HG03342 (cell line): ENCODE results near the gene MORC1.
A peak's percentile ranks its signal among the peaks of the same experiment; 100 is the strongest.

Experiments
- ATAC-seq: cut with Tn5 transposase; IDR thresholded peaks from one replicate; pipeline ENCODE4 v1.9.1; 2021; ENCODE audit warnings: mild to moderate bottlenecking, moderate library complexity; ENCODE audit not compliant: unreplicated experiment

The MORC1 gene

GRCh38 chr3:109035082-109035481 is 82.9 kb downstream of the MORC1 start:
- ATAC-seq = no peak

GRCh38 chr3:109033000-109033660 is 84.8 kb downstream of the MORC1 start:
- no peak for ATAC-seq

- ATAC-seq = no peak
Observed at GRCh38 chr3:109028753-109029152, 89.2 kb downstream of the MORC1 start.

GRCh38 chr3:109026821-109027220 is 91.1 kb downstream of the MORC1 start:
- no peak for ATAC-seq

- no peak for ATAC-seq
Observed at GRCh38 chr3:109025896-109026295, 92.0 kb downstream of the MORC1 start.

GRCh38 chr3:109023656-109024254 is 94.2 kb downstream of the MORC1 start:
- ATAC-seq = peak; percentile 86

- ATAC-seq = no peak
Observed at GRCh38 chr3:109023167-109023566, 94.8 kb downstream of the MORC1 start.

GRCh38 chr3:109021556-109021955 is 96.4 kb downstream of the MORC1 start:
- no peak for ATAC-seq

- no peak for ATAC-seq
Observed at GRCh38 chr3:109018828-109019227, 99.1 kb downstream of the MORC1 start.

GRCh38 chr3:109005443-109005842 is 112.5 kb downstream of the MORC1 start:
- no peak for ATAC-seq

- no peak for ATAC-seq
Observed at GRCh38 chr3:108998436-108998835, 119.5 kb downstream of the MORC1 start.

GRCh38 chr3:108985844-108986243 is 132.1 kb downstream of the MORC1 start:
- ATAC-seq = no peak

GRCh38 chr3:108983051-108983450 is 134.9 kb downstream of the MORC1 start:
- ATAC-seq = no peak

- no peak for ATAC-seq
Observed at GRCh38 chr3:108976058-108976457, 141.9 kb downstream of the MORC1 start.

- no peak for ATAC-seq
Observed at GRCh38 chr3:108973019-108973418, 144.9 kb downstream of the MORC1 start.

- ATAC-seq = no peak
Observed at GRCh38 chr3:108972482-108972881, 145.5 kb downstream of the MORC1 start.

GRCh38 chr3:108970561-108970960 is 147.4 kb downstream of the MORC1 start:
- ATAC-seq = no peak

GRCh38 chr3:108966773-108967172 is 151.2 kb downstream of the MORC1 start:
- no peak for ATAC-seq

- ATAC-seq = no peak
Observed at GRCh38 chr3:108959017-108959416, 158.9 kb downstream of the MORC1 start.

- ATAC-seq = no peak
Observed at GRCh38 chr3:108953700-108954099, 164.2 kb downstream of the MORC1 start, which contains the start of gene GUCA1C. TSS of gene GUCA1C (minus strand) at chr3:108953879. CDS start at chr3:108953762, 117 bp downstream.

GRCh38 chr3:108953210-108953609 is 164.7 kb downstream of the MORC1 start:
- ATAC-seq = no peak

- no peak for ATAC-seq
Observed at GRCh38 chr3:108951820-108952501, 166.0 kb downstream of the MORC1 start.
